Measurements from ENCODE around the gene PTPN23. TPM values are rescaled to one million over a fixed set of nuclear protein-coding genes. Genes with fewer than 3 reads are reported as not detected.

The PTPN23 gene
- total and polyA plus RNA-seq, 2 of the 13 experiments (the other 11 are each of a cell fraction or from before 2014, with no cell fraction given): 2.3 to 3.7 TPM

DNA sequence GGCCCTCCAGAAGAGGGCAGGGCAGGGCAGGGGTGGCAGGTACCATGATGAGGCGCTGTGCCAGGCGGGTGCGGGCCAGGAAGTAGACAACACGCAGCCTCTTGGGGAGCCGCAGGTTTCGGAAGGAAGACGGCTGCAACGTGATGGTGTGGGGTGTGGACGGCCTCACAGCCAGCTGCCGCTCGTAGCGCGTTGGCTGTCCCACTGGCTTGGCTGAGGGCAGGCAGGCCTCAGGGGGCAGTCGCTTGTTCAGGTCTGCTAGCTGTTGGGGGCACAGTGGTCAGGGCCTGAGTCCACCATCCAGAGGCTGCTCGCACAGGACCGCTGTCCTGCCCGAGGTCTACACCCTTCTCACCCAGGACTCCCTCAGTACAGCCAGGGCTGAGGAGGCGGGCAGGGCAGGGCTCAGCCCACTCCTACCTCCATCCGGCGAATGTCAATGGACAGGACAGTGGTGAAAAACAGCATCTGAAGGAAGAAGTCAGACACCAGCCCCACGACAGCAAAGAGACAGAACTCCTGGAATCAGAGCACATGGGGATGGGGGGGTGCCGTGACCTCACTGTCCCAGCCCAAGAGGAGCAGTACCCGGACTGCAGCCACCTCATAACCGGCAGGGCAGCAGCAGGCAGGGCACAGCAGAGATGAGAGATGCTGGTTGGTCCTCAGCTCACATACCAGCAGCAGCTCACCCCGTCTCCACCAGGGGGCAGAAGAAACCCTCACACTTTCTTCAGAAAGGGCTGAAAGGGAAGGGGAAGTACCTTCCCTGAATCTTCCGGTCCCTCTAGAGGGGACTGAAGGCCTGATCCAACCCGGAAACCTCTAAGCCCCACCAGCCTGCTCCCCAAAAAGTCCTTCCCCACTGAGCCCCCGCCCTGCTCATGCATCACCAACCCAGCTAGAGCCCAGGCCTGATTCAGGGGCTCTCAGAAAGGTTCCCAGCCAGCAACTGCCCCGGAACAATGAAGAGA is 40.0 kb downstream of the PTPN23 start (continued):
- no peak for TF ChIP-seq KIAA2018 (CRISPR knock-in tag; IDR thresholded peaks at IDR 0.05; ENCODE audit: borderline replicate concordance)
- no peak for TF ChIP-seq HIVEP1 (CRISPR knock-in tag; IDR thresholded peaks at IDR 0.05)
- no peak for TF ChIP-seq PLRG1 (conservative IDR thresholded peaks at IDR 0.05)
- TF ChIP-seq, protein P1, sequence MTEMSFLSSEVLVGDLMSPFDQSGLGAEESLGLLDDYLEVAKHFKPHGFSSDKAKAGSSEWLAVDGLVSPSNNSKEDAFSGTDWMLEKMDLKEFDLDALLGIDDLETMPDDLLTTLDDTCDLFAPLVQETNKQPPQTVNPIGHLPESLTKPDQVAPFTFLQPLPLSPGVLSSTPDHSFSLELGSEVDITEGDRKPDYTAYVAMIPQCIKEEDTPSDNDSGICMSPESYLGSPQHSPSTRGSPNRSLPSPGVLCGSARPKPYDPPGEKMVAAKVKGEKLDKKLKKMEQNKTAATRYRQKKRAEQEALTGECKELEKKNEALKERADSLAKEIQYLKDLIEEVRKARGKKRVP (CRISPR knock-in tag; IDR thresholded peaks at IDR 0.05): no peak
- TF ChIP-seq ATM (IDR thresholded peaks at IDR 0.05; ENCODE audit: borderline replicate concordance): no peak
- TF ChIP-seq MLX (CRISPR knock-in tag; IDR thresholded peaks at IDR 0.05): no peak
- no peak for TF ChIP-seq NFATC3 (CRISPR knock-in tag; IDR thresholded peaks at IDR 0.05)
- no peak for TF ChIP-seq ZBTB8A (CRISPR knock-in tag; IDR thresholded peaks at IDR 0.05; ENCODE audit: borderline replicate concordance, low read depth)
- no peak for TF ChIP-seq ATAD3A (CRISPR knock-in tag; IDR thresholded peaks at IDR 0.05)
- TF ChIP-seq JARID2 (CRISPR knock-in tag; IDR thresholded peaks at IDR 0.05; ENCODE audit: insufficient replicate concordance): no peak
- no peak for TF ChIP-seq EP300 (IDR thresholded peaks at IDR 0.05; ENCODE audit: low read depth in 2 of 2, low read length in 2 of 2)
- TF ChIP-seq EP300 (CRISPR knock-in tag; IDR thresholded peaks at IDR 0.05; ENCODE audit: borderline replicate concordance): no peak; the same call in 1 of the 2 replicates
- no peak for TF ChIP-seq HNRNPL (IDR thresholded peaks at IDR 0.05; ENCODE audit: low read depth, low read length)
- TF ChIP-seq MXD1 (CRISPR knock-in tag; IDR thresholded peaks at IDR 0.05): no peak

Data from HepG2 (cell line).